HepG2 (cell line): ENCODE results near the gene APCDD1L. TPM values are rescaled to one million over a fixed set of nuclear protein-coding genes. Genes with fewer than 3 reads are reported as not detected.

Experiments used
- ARID5B ChIP-seq: IDR thresholded peaks from 2 replicates; pipeline ENCODE4 v1.4.0; 2020; ENCODE audit warnings: mild to moderate bottlenecking, missing genetic modification reagents
- BRF2 ChIP-seq: sonication (generic); formaldehyde crosslinking; IDR thresholded peaks from 2 replicates; pipeline ENCODE4 v1.8.1; 2022; ENCODE audit warnings: mild to moderate bottlenecking, missing genetic modification reagents
- DMAP1 ChIP-seq: IDR thresholded peaks from 2 replicates; pipeline ENCODE4 v1.6.1; 2016
- HINFP ChIP-seq: sonication (generic); formaldehyde crosslinking; IDR thresholded peaks from 2 replicates; pipeline ENCODE4 v1.4.0; 2020; ENCODE audit warnings: low read depth, mild to moderate bottlenecking, missing genetic modification reagents
- SMC3 ChIP-seq: IDR thresholded peaks from 2 replicates; pipeline ENCODE4 v1.6.1; 2011; ENCODE audit warnings: low read length, improper control_type of control experiment
- THRA ChIP-seq: sonication (generic); formaldehyde crosslinking; IDR thresholded peaks from 2 replicates; pipeline ENCODE4 v1.4.0; 2020; ENCODE audit warnings: missing genetic modification reagents, borderline replicate concordance
- TOPORS ChIP-seq: sonication (generic); formaldehyde crosslinking; IDR thresholded peaks from 2 replicates; pipeline ENCODE4 v1.8.0; 2023; ENCODE audit warnings: mild to moderate bottlenecking, missing genetic modification reagents
- ZMAT3 ChIP-seq: sonication (generic); formaldehyde crosslinking; conservative IDR thresholded peaks from 2 replicates; pipeline ENCODE4 v1.7.0; 2021; ENCODE audit warnings: missing genetic modification reagents
- ZNF20 ChIP-seq: sonication (generic); formaldehyde crosslinking; IDR thresholded peaks from 2 replicates; pipeline ENCODE4 v1.4.0; 2020; ENCODE audit warnings: mild to moderate bottlenecking, moderate library complexity, missing genetic modification reagents
- ZNF282 ChIP-seq: fragments of 450-650 bp; IDR thresholded peaks from 2 replicates; pipeline ENCODE4 v1.6.1; 2018; ENCODE audit not compliant: partially characterized antibody
- ZNF362 ChIP-seq: sonication (generic); formaldehyde crosslinking; IDR thresholded peaks from 2 replicates; pipeline ENCODE4 v1.4.0; 2020; ENCODE audit warnings: missing genetic modification reagents, mild to moderate bottlenecking, borderline replicate concordance
- ZNF432 ChIP-seq: sonication (generic); formaldehyde crosslinking; IDR thresholded peaks from 2 replicates; pipeline ENCODE4 v1.5.0; 2020; ENCODE audit warnings: missing genetic modification reagents, mild to moderate bottlenecking, borderline replicate concordance
- ZNF451 ChIP-seq: sonication (generic); formaldehyde crosslinking; IDR thresholded peaks from 2 replicates; pipeline ENCODE4 v1.5.0; 2020; ENCODE audit warnings: mild to moderate bottlenecking, missing genetic modification reagents
- ZNF770 ChIP-seq: sonication (generic); formaldehyde crosslinking; IDR thresholded peaks from 2 replicates; pipeline ENCODE4 v1.5.0; 2020; ENCODE audit warnings: mild to moderate bottlenecking, missing genetic modification reagents
- polyA plus RNA-seq, 8 experiments: library from polyadenylated mRNA; depleted of rRNA in 3 of 8; stranded (reverse) in 7 of 8; unstranded in 1 of 8; fragments of >200 nt; fragmentation: Illumina TruSeq in 4 of 8; extraction: Trizol in 4 of 8; gene quantifications; 2 replicates each; pipeline versions ENCODE4 v1.2.1 to v1.2.3, GENCODE V29; 2011 to 2016; ENCODE audit warnings: low read depth in 4 of 8, missing spikeins in 1 of 8, mixed read lengths in 1 of 8; ENCODE audit not compliant: insufficient read depth in 1 of 8
- total RNA-seq, 5 experiments: library from RNA; depleted of rRNA; stranded (reverse); fragments of >200 nt; fragmentation: Illumina TruSeq; extraction: Trizol; gene quantifications; 2 replicates each; pipeline ENCODE4 v1.2.3, GENCODE V29; 2016; ENCODE audit warnings: low read depth in 1 of 5

The APCDD1L gene
- total and polyA plus RNA-seq, 2 of the 13 experiments (the other 11 are each of a cell fraction or from before 2014, with no cell fraction given): not detected

- no peak for TF ChIP-seq ZNF20 (CRISPR knock-in tag)
- TF ChIP-seq ARID5B (CRISPR knock-in tag): no peak
- no peak for TF ChIP-seq ZNF362
- TF ChIP-seq ZNF432: no peak
- no peak for TF ChIP-seq ZMAT3 (CRISPR knock-in tag)
- peak; percentile 30; the same call in 1 of the 2 replicates for TF ChIP-seq SMC3
- TF ChIP-seq TOPORS (CRISPR knock-in tag): no peak
- TF ChIP-seq THRA (CRISPR knock-in tag): no peak
- peak; percentile 82 for TF ChIP-seq ZNF770 (CRISPR knock-in tag)
- TF ChIP-seq ZNF451: no peak
- TF ChIP-seq BRF2 (CRISPR knock-in tag): no peak
- no peak for TF ChIP-seq HINFP
- no peak for TF ChIP-seq ZNF282
- TF ChIP-seq DMAP1 (CRISPR knock-in tag): 0 out of 2 replicates have a peak, but pooled peaks have one; percentile 28
These were observed 33.6 kb downstream of the APCDD1L start (continued) for GRCh38 chr20:58481481-58482021.
